ENCODE results near the gene TUBB4B.

The TUBB4B gene

DNA sequence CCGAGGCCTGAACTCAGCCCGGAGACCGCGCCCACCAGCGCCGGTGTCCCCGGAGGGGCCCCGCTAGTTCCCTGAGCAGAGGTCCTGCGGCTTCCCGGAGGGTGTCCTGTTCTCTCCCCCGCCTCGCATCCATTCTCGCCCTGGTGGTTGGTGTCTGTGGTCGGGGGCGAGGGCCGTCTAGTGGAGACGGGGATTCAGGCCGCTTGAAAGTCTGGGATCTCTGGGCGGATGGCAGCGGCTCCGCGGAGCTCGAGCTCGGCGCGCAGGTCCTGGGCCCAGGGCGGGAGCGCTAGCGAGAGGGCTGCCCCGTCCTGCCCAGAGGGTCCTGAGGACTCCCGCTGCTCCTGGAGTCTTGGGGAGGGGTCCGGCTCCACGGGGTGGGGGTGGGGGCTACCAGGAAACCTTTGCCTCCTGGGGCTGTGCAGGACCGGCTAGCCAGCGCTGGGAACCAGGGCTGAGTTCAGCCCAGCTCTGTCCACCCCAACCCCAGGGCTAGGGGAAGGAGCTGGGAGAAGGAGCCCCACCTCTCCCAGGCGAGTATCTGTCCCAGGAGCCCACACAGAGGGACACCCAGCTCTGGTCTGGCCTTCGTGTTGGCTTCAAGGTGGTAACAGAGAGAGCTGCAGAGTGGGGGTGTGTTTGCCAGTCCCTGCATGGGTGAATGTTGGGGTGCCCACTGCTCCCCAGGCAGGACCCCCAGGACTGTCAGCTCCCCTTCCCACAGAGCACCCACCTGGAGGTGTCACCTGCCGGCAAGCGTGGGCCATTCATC lies 40.4 kb downstream of the TUBB4B start:
- in situ Hi-C loops (cut with MboI; ENCODE audit: low sequenced_read_pairs): no loop called here

DNA sequence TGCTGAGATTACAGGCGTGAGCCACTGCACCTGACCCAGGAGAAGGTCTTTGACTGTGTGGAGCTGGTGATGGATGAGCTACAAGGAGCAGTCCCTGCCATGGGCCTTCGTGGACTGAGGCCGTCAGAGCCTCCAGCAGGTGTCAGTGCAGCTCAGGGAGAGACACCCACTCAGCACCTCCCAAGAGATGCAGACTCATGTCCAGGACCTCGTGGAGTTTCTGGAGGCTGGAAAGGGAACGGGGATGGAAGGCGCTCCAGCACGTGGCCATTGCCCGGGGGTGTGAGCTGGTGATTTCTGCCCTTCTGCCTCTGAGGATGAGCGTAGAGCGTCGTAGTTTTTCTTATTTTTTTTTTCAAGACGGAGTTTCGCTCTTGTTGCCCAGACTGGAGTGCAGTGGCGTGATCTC lies 45.9 kb downstream of the TUBB4B start:
- in situ Hi-C loops (cut with MboI; ENCODE audit: low sequenced_read_pairs): no loop called here

DNA sequence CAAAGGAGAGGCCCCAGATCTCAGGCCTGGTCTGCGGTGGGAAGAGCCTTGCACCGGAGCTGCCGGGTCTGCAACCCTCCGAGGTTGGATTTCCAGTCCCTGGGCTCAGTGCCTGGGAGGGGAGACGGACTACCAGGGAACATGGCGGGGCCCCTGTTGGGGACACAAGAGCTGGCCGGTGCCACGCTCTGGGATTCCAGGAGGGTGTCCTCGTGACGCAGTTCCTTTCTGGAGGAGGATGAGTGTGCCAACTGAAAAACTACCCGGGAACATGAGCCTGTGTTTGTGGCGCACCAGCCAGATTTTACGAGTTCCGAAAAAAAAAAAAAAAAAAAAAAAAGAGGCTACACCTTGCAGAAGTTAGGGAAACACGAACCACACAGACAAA lies 52.0 kb downstream of the TUBB4B start:
- in situ Hi-C loops (cut with MboI; ENCODE audit: low sequenced_read_pairs): no loop called here

Measured in hTERT RPE-1 (cell line).